ENCODE data around the gene PPRC1.
"Not testable (repeated sequence)": the region's sequence is repeated elsewhere in the genome, so short reads cannot be mapped to it uniquely, and the experiment has no call there.

PPRC1 gene

GRCh38 chr10:102184606-102185005 lies 51.8 kb downstream of the PPRC1 start:
- H3K9ac ChIP-seq (ENCODE audit: insufficient read length, low read depth) = no peak overlapping the region
- H3K27me3 ChIP-seq (ENCODE audit: insufficient read depth, insufficient read length) = no peaks in the 10 kb centered on the region
- no peaks in the 10 kb centered on the region for H3K36me3 ChIP-seq (ENCODE audit: insufficient read depth, insufficient read length, low read length)
- no peak for DNase-seq (ENCODE audit: low read depth, low spot score)
- H3K4me1 ChIP-seq (ENCODE audit: insufficient read depth, insufficient read length) = no peaks in the 10 kb centered on the region
- H3K9me3 ChIP-seq (ENCODE audit: insufficient read depth, low read length) = peaks cover 13% of the 10 kb centered on the region; the same call in 1 of the 2 replicates
- TF ChIP-seq YY1 (IDR thresholded peaks at IDR 0.05; ENCODE audit: insufficient read depth, insufficient read length) = no peak
- no peak for TF ChIP-seq ZNF274 (IDR thresholded peaks at IDR 0.05; ENCODE audit: low read depth, low read length)
- TF ChIP-seq SUZ12 (IDR thresholded peaks at IDR 0.05; ENCODE audit: extremely low read depth, insufficient read depth, insufficient read length) = no peak
- H3K4me3 ChIP-seq (ENCODE audit: insufficient read length, low read depth) = no peak overlapping the region

- no peaks in the 10 kb centered on the region for H3K4me1 ChIP-seq (ENCODE audit: insufficient read depth, insufficient read length)
Measured at GRCh38 chr10:102185272-102185671, 52.4 kb downstream of the PPRC1 start.

GRCh38 chr10:102185811-102186527 lies 53.1 kb downstream of the PPRC1 start:
- Histone ChIP-seq H3K27me3 (ENCODE audit: insufficient read depth, insufficient read length) (no peaks in the 10 kb centered on the region), H3K9ac (ENCODE audit: insufficient read length, low read depth) (no peak overlapping the region), H3K36me3 (ENCODE audit: insufficient read depth, insufficient read length, low read length) (no peaks in the 10 kb centered on the region), H3K4me3 (ENCODE audit: insufficient read length, low read depth) (no peak overlapping the region), H3K9me3 (ENCODE audit: insufficient read depth, low read length) (peaks cover 13% of the 10 kb centered on the region; the same call in 1 of the 2 replicates), H3K4me1 (ENCODE audit: insufficient read depth, insufficient read length) (no peaks in the 10 kb centered on the region)
- no peak for DNase-seq (ENCODE audit: low read depth, low spot score)
- no peak for TF ChIP-seq SUZ12 (IDR thresholded peaks at IDR 0.05; ENCODE audit: extremely low read depth, insufficient read depth, insufficient read length)
- no peak for TF ChIP-seq ZNF274 (IDR thresholded peaks at IDR 0.05; ENCODE audit: low read depth, low read length)

More at GRCh38 chr10:102185272-102185671, 52.4 kb downstream of the PPRC1 start:
- no peak overlapping the region for H3K4me3 ChIP-seq (ENCODE audit: insufficient read length, low read depth)
- H3K27me3 ChIP-seq (ENCODE audit: insufficient read depth, insufficient read length) = no peaks in the 10 kb centered on the region
- H3K9me3 ChIP-seq (ENCODE audit: insufficient read depth, low read length) = peaks cover 13% of the 10 kb centered on the region; the same call in 1 of the 2 replicates
- TF ChIP-seq YY1 (IDR thresholded peaks at IDR 0.05; ENCODE audit: insufficient read depth, insufficient read length) (no peak), SUZ12 (IDR thresholded peaks at IDR 0.05; ENCODE audit: extremely low read depth, insufficient read depth, insufficient read length) (no peak), ZNF274 (IDR thresholded peaks at IDR 0.05; ENCODE audit: low read depth, low read length) (no peak)
- DNase-seq (ENCODE audit: low read depth, low spot score) = no peak
- H3K36me3 ChIP-seq (ENCODE audit: insufficient read depth, insufficient read length, low read length) = no peaks in the 10 kb centered on the region
- H3K9ac ChIP-seq (ENCODE audit: insufficient read length, low read depth) = no peak overlapping the region

- Histone ChIP-seq H3K36me3 (ENCODE audit: insufficient read depth, insufficient read length, low read length) (no peaks in the 10 kb centered on the region), H3K9me3 (ENCODE audit: insufficient read depth, low read length) (peaks cover 25% of the 10 kb centered on the region; the same call in 1 of the 2 replicates), H3K4me1 (ENCODE audit: insufficient read depth, insufficient read length) (no peaks in the 10 kb centered on the region), H3K4me3 (ENCODE audit: insufficient read length, low read depth) (no peak overlapping the region), H3K27me3 (ENCODE audit: insufficient read depth, insufficient read length) (no peaks in the 10 kb centered on the region), H3K9ac (ENCODE audit: insufficient read length, low read depth) (no peak overlapping the region)
- TF ChIP-seq SUZ12 (IDR thresholded peaks at IDR 0.05; ENCODE audit: extremely low read depth, insufficient read depth, insufficient read length) = no peak
- TF ChIP-seq YY1 (IDR thresholded peaks at IDR 0.05; ENCODE audit: insufficient read depth, insufficient read length) = no peak
- TF ChIP-seq ZNF274 (IDR thresholded peaks at IDR 0.05; ENCODE audit: low read depth, low read length) = no peak
- no peak for DNase-seq (ENCODE audit: low read depth, low spot score)
Measured at GRCh38 chr10:102188298-102188940, 55.6 kb downstream of the PPRC1 start.

- H3K36me3 ChIP-seq (ENCODE audit: insufficient read depth, insufficient read length, low read length); H3K27me3 ChIP-seq (ENCODE audit: insufficient read depth, insufficient read length); H3K4me3 ChIP-seq (ENCODE audit: insufficient read length, low read depth); DNase-seq (ENCODE audit: low read depth, low spot score); H3K9ac ChIP-seq (ENCODE audit: insufficient read length, low read depth); H3K4me1 ChIP-seq (ENCODE audit: insufficient read depth, insufficient read length): not testable (repeated sequence)
- H3K9me3 ChIP-seq (ENCODE audit: insufficient read depth, low read length) = peaks cover 25% of the 10 kb centered on the region; the same call in 1 of the 2 replicates
Measured at GRCh38 chr10:102188941-102189898, 56.4 kb downstream of the PPRC1 start.

- no peak for TF ChIP-seq YY1 (IDR thresholded peaks at IDR 0.05; ENCODE audit: insufficient read depth, insufficient read length)
- no peak for TF ChIP-seq ZNF274 (IDR thresholded peaks at IDR 0.05; ENCODE audit: low read depth, low read length)
- no peak for TF ChIP-seq SUZ12 (IDR thresholded peaks at IDR 0.05; ENCODE audit: extremely low read depth, insufficient read depth, insufficient read length)
Measured at GRCh38 chr10:102191956-102192355, 59.1 kb downstream of the PPRC1 start.

More at GRCh38 chr10:102191956-102192355, 59.1 kb downstream of the PPRC1 start:
- Histone ChIP-seq H3K9ac (ENCODE audit: insufficient read length, low read depth) (no peak overlapping the region), H3K4me3 (ENCODE audit: insufficient read length, low read depth) (no peak overlapping the region), H3K36me3 (ENCODE audit: insufficient read depth, insufficient read length, low read length) (no peaks in the 10 kb centered on the region), H3K27me3 (ENCODE audit: insufficient read depth, insufficient read length) (no peaks in the 10 kb centered on the region), H3K4me1 (ENCODE audit: insufficient read depth, insufficient read length) (no peaks in the 10 kb centered on the region), H3K9me3 (ENCODE audit: insufficient read depth, low read length) (peaks cover 12% of the 10 kb centered on the region; the same call in 1 of the 2 replicates)
- DNase-seq (ENCODE audit: low read depth, low spot score) = no peak
